GM23338 (cell line): ENCODE results near the gene ZNF638. TPM values are rescaled to one million over a fixed set of nuclear protein-coding genes. Genes with fewer than 3 reads are reported as not detected.

Source experiments
- ATAC-seq: fragments of 200-7000 bp; cut with Tn5 transposase; 3 replicates; pipeline ENCODE4 v1.9.1; 2020
- DNase-seq: peaks from one replicate; pipeline ENCODE4 v3.0.0-alpha.2; 2015; ENCODE audit warnings: low spot score
- H2AFZ ChIP-seq: fragments of 200-600 bp; sonication (generic); 2 replicates; pipeline ENCODE4 v1.8.0; 2016; ENCODE audit warnings: antibody characterized with exemption, mild to moderate bottlenecking, moderate library complexity
- H3F3A ChIP-seq: fragments of 200-600 bp; sonication (generic); replicated peaks from 2 replicates; pipeline ENCODE4 v1.8.0; 2017; ENCODE audit warnings: antibody characterized with exemption, mixed run types, low read depth
- H3K27ac ChIP-seq: fragments of 200-600 bp; sonication (generic); 2 replicates; pipeline ENCODE4 v1.6.1; 2016; ENCODE audit warnings: low read depth
- H3K27me3 ChIP-seq: fragments of 200-600 bp; sonication (generic); 2 replicates; pipeline ENCODE4 v1.8.0; 2016; ENCODE audit warnings: mild to moderate bottlenecking, mixed run types, moderate library complexity; ENCODE audit not compliant: insufficient read depth
- H3K36me3 ChIP-seq: fragments of 200-600 bp; sonication (generic); 2 replicates; pipeline ENCODE4 v1.8.0; 2016; ENCODE audit warnings: mild to moderate bottlenecking; ENCODE audit not compliant: insufficient read depth
- H3K4me1 ChIP-seq: fragments of 200-600 bp; sonication (generic); 2 replicates; pipeline ENCODE4 v1.8.0; 2016; ENCODE audit warnings: mild to moderate bottlenecking, moderate library complexity; ENCODE audit not compliant: insufficient read depth
- H3K4me2 ChIP-seq: fragments of 200-600 bp; sonication (generic); 2 replicates; pipeline ENCODE4 v1.7.1; 2017; ENCODE audit warnings: mixed run types
- H3K4me3 ChIP-seq: fragments of 200-600 bp; sonication (generic); 2 replicates; pipeline ENCODE4 v1.6.1; 2016; ENCODE audit warnings: mixed run types
- H3K79me2 ChIP-seq: fragments of 200-600 bp; sonication (generic); replicated peaks from 2 replicates; pipeline ENCODE4 v1.8.0; 2017; ENCODE audit warnings: mild to moderate bottlenecking; ENCODE audit not compliant: insufficient read depth
- H3K9me2 ChIP-seq: fragments of 200-600 bp; sonication (generic); 2 replicates; pipeline ENCODE4 v1.8.0; 2017; ENCODE audit not compliant: insufficient read depth
- H4K20me1 ChIP-seq: fragments of 200-600 bp; sonication (generic); replicated peaks from 2 replicates; pipeline ENCODE4 v1.8.0; 2017; ENCODE audit warnings: mild to moderate bottlenecking; ENCODE audit not compliant: insufficient read depth
- H3K27ac Mint-ChIP-seq: 2 replicates; pipeline ENCODE4 v1.8.0; 2020; ENCODE audit warnings: inconsistent platforms, mild to moderate bottlenecking, moderate library complexity, mixed read lengths
- H3K27me3 Mint-ChIP-seq: 3 replicates; pipeline ENCODE4 v1.8.0; 2022; ENCODE audit warnings: low read depth, mild to moderate bottlenecking, moderate library complexity, mixed read lengths, inconsistent platforms; ENCODE audit not compliant: insufficient read depth, poor library complexity
- H3K36me3 Mint-ChIP-seq: 3 replicates; pipeline ENCODE4 v1.8.0; 2021; ENCODE audit warnings: low read depth, mild to moderate bottlenecking, inconsistent platforms, moderate library complexity, mixed read lengths
- H3K4me1 Mint-ChIP-seq: 3 replicates; pipeline ENCODE4 v1.8.0; 2020; ENCODE audit warnings: mild to moderate bottlenecking, inconsistent platforms, mixed read lengths
- H3K4me3 Mint-ChIP-seq: 3 replicates; pipeline ENCODE4 v1.8.0; 2021; ENCODE audit warnings: moderate library complexity, mild to moderate bottlenecking, inconsistent platforms, mixed read lengths
- H3K9me3 Mint-ChIP-seq: 3 replicates; pipeline ENCODE4 v1.8.0; 2020; ENCODE audit warnings: moderate library complexity, mild to moderate bottlenecking, inconsistent platforms, mixed read lengths
- CREB1 ChIP-seq: fragments of 250-450 bp; sonication (Bioruptor Pico); IDR thresholded peaks from 2 replicates; pipeline ENCODE4 v1.5.0; 2020; ENCODE audit warnings: low read depth, mild to moderate bottlenecking, moderate library complexity
- EZH2 ChIP-seq: fragments of 200-600 bp; sonication (generic); IDR thresholded peaks from one replicate; pipeline ENCODE4 v1.8.0; 2017; ENCODE audit warnings: antibody characterized with exemption, mild to moderate bottlenecking, low read depth; ENCODE audit not compliant: unreplicated experiment
- JUNB ChIP-seq: IDR thresholded peaks from one replicate; pipeline ENCODE4 v1.6.1; 2016; ENCODE audit warnings: antibody characterized with exemption; ENCODE audit not compliant: unreplicated experiment
- NANOG ChIP-seq: IDR thresholded peaks from 2 replicates; pipeline ENCODE4 v1.6.1; 2016; ENCODE audit warnings: antibody characterized with exemption, borderline replicate concordance
- POLR2AphosphoS5 ChIP-seq: IDR thresholded peaks from 2 replicates; pipeline ENCODE4 v1.6.1; 2016; ENCODE audit warnings: antibody characterized with exemption, low read depth
- STAT1 ChIP-seq: IDR thresholded peaks from one replicate; pipeline ENCODE4 v1.6.1; 2016; ENCODE audit warnings: antibody characterized with exemption; ENCODE audit not compliant: unreplicated experiment
- ZNF114 ChIP-seq: fragments of 250-450 bp; sonication (Bioruptor Pico); IDR thresholded peaks from 2 replicates; pipeline ENCODE4 v1.5.0; 2020; ENCODE audit warnings: mild to moderate bottlenecking, moderate library complexity
- ZNF331 ChIP-seq: fragments of 250-450 bp; sonication (Bioruptor Pico); IDR thresholded peaks from 2 replicates; pipeline ENCODE4 v1.5.0; 2020; ENCODE audit warnings: low read depth, mild to moderate bottlenecking, moderate library complexity
- polyA plus RNA-seq: library from polyadenylated mRNA; unstranded; fragments of >200 nt; fragmentation: Nextera tagmentation; extraction: Ambion mirVana; gene quantifications from 2 replicates; pipeline ENCODE4 v1.2.1, GENCODE V29; 2016
- total RNA-seq: library from RNA; depleted of rRNA; stranded (reverse); fragments of >200 nt; shearing (Covaris generic); gene quantifications from 2 replicates; pipeline ENCODE4 v1.2.3, GENCODE V29; 2014
- TF ChIP-seq, protein P1 (sequence below): fragments of 250-450 bp; sonication (Bioruptor Pico); IDR thresholded peaks from 2 replicates; pipeline ENCODE4 v1.5.0; 2020; ENCODE audit warnings: mild to moderate bottlenecking, moderate library complexity

ZNF638 gene
- total and polyA plus RNA-seq, 2 experiments from 2014 or later, result 185 to 190 TPM

DNA sequence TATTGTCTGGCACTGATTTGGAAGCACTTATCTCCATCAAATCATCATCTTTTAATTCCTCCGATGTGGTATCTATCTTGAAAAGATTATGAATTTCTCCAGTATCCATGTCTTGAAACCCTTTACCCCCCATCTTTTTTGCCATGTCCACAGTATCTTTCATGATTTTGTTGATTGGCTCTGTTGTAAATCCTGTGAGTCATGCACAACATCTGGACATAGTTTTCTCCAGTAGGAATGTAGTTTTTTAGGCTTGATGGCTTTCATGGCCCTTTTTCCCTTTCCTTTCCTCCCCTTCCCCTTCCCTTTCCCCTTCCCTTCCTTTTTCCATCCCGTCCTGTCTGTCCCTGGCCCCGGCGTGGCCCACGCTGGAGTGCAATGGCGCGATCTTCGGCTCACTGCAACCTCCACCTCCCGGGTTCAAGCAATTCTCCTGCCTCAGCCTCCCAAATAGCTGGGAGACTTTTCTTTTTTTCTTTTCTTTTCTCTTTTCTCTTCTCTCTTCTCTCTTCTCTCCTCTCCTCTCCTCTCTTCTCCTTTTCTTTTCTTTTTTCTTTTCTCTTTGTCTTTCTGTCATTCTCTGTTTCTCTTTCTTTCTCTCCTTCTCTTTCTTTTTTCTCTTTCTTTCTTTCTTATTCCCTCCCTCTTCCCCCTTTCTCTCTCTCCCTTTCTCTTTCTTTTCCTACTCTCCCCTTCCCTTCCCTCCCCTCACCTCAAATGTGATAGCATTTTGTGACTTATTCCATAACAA lies 18.4 kb upstream of the ZNF638 start (continued):
- TF ChIP-seq, protein P1, sequence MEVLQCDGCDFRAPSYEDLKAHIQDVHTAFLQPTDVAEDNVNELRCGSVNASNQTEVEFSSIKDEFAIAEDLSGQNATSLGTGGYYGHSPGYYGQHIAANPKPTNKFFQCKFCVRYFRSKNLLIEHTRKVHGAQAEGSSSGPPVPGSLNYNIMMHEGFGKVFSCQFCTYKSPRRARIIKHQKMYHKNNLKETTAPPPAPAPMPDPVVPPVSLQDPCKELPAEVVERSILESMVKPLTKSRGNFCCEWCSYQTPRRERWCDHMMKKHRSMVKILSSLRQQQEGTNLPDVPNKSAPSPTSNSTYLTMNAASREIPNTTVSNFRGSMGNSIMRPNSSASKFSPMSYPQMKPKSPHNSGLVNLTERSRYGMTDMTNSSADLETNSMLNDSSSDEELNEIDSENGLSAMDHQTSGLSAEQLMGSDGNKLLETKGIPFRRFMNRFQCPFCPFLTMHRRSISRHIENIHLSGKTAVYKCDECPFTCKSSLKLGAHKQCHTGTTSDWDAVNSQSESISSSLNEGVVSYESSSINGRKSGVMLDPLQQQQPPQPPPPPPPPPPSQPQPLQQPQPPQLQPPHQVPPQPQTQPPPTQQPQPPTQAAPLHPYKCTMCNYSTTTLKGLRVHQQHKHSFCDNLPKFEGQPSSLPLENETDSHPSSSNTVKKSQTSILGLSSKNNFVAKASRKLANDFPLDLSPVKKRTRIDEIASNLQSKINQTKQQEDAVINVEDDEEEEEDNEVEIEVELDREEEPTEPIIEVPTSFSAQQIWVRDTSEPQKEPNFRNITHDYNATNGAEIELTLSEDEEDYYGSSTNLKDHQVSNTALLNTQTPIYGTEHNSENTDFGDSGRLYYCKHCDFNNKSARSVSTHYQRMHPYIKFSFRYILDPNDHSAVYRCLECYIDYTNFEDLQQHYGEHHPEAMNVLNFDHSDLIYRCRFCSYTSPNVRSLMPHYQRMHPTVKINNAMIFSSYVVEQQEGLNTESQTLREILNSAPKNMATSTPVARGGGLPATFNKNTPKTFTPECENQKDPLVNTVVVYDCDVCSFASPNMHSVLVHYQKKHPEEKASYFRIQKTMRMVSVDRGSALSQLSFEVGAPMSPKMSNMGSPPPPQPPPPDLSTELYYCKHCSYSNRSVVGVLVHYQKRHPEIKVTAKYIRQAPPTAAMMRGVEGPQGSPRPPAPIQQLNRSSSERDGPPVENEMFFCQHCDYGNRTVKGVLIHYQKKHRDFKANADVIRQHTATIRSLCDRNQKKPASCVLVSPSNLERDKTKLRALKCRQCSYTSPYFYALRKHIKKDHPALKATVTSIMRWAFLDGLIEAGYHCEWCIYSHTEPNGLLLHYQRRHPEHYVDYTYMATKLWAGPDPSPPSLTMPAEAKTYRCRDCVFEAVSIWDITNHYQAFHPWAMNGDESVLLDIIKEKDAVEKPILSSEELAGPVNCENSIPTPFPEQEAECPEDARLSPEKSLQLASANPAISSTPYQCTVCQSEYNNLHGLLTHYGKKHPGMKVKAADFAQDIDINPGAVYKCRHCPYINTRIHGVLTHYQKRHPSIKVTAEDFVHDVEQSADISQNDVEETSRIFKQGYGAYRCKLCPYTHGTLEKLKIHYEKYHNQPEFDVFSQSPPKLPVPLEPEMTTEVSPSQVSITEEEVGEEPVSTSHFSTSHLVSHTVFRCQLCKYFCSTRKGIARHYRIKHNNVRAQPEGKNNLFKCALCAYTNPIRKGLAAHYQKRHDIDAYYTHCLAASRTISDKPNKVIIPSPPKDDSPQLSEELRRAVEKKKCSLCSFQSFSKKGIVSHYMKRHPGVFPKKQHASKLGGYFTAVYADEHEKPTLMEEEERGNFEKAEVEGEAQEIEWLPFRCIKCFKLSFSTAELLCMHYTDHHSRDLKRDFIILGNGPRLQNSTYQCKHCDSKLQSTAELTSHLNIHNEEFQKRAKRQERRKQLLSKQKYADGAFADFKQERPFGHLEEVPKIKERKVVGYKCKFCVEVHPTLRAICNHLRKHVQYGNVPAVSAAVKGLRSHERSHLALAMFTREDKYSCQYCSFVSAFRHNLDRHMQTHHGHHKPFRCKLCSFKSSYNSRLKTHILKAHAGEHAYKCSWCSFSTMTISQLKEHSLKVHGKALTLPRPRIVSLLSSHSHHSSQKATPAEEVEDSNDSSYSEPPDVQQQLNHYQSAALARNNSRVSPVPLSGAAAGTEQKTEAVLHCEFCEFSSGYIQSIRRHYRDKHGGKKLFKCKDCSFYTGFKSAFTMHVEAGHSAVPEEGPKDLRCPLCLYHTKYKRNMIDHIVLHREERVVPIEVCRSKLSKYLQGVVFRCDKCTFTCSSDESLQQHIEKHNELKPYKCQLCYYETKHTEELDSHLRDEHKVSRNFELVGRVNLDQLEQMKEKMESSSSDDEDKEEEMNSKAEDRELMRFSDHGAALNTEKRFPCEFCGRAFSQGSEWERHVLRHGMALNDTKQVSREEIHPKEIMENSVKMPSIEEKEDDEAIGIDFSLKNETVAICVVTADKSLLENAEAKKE (CRISPR knock-in tag), result no peak
- no peak for TF ChIP-seq STAT1
- TF ChIP-seq EZH2, result no peak

DNA sequence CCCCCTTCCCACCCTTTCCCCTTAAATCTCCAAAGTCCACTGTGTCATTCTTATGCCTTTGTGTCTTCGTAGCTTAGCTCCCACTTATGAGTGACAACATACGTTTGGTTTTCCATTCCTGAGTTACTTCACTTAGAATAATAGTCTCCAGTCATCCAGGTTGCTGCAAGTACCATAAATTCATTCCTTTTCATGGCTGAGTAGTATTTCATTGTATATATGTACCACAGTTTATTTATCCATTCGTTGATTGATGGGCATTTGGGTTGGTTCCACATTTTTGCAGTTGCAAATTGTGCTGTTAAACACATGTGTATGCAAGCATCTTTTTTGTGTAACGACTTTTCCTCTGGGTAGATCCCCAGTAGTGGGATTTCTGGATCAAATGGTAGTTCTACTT lies 14.5 kb upstream of the ZNF638 start:
- Histone ChIP-seq H3K4me2 (no peak overlapping the region), H3K36me3 (peaks cover 18% of the 10 kb centered on the region), H3K27me3 (no peaks in the 10 kb centered on the region), H3K4me3 (no peak overlapping the region), H3K79me2 (peaks cover 73% of the 10 kb centered on the region), H3K27ac (no peak overlapping the region), H3K9me2 (no peaks in the 10 kb centered on the region), H3F3A (no peaks in the 10 kb centered on the region), H3K4me1 (no peaks in the 10 kb centered on the region), H2AFZ (no peak overlapping the region), H4K20me1 (no peaks in the 10 kb centered on the region; the same call in 1 of the 2 replicates)
- Mint-ChIP-seq H3K27me3 (no peaks in the 10 kb centered on the region), H3K27ac (no peak overlapping the region), H3K4me3 (no peak overlapping the region), H3K9me3 (peaks cover 54% of the 10 kb centered on the region), H3K36me3 (peaks cover 44% of the 10 kb centered on the region), H3K4me1 (no peaks in the 10 kb centered on the region)
- DNase-seq, result no peak
- no peak for ATAC-seq
- TF ChIP-seq CREB1 (CRISPR knock-in tag) (no peak), ZNF114 (CRISPR knock-in tag) (no peak), NANOG (no peak), ZNF331 (no peak), POLR2AphosphoS5 (no peak), JUNB (no peak)
- TF ChIP-seq, protein P1 (CRISPR knock-in tag), result no peak
